ENCODE measurements around the gene KIR2DL4. TPM values are rescaled to one million over a fixed set of nuclear protein-coding genes. Genes with fewer than 3 reads are reported as not detected.
"Not testable (repeated sequence)": the region's sequence is repeated elsewhere in the genome, so short reads cannot be mapped to it uniquely, and the experiment has no call there.

KIR2DL4 gene
- total and polyA plus RNA-seq, 2 donors (not counting 3 experiments of a cell fraction or from before 2014, with no cell fraction given): not detected

GRCh38 chr19:54851353-54851752, 47.9 kb downstream of the KIR2DL4 start:
- intact Hi-C loops (cut with micrococcal nuclease) (no loop called here), dilution Hi-C loops (cut with MboI; ENCODE audit: extremely low pct_ligation_motif_present, low sequenced_read_pairs) (no loop called here)
- no peak overlapping the region for H3K4me2 ChIP-seq (ENCODE audit: insufficient read depth, low read length)
- no TSS peak for BruUV-seq (replicated peaks)
- H3K27ac ChIP-seq (ENCODE audit: insufficient read depth, low read depth, low read length): no peak overlapping the region
- H3K27me3 ChIP-seq (ENCODE audit: control insufficient read depth in 2 of 2, insufficient read depth in 2 of 2, low read length in 2 of 2): no peaks in the 10 kb centered on the region
- no peak overlapping the region for H3K4me3 ChIP-seq (replicated peaks in 1 of 3; ENCODE audit: insufficient read depth in 1 of 3, low read depth in 1 of 3, low read length in 3 of 3)
- no peaks in the 10 kb centered on the region for H3K9me1 ChIP-seq (replicated peaks; ENCODE audit: control insufficient read depth, extremely low read depth, insufficient read depth, low read length)
- CTCF ChIA-PET: no interaction called here
- TF ChIP-seq MYC (IDR thresholded peaks at IDR 0.05; ENCODE audit: low read depth, low read length): no peak
- TF ChIP-seq POLR2A (IDR thresholded peaks at IDR 0.05; ENCODE audit: low read depth, low read length): no peak
- no peak for TF ChIP-seq POLR2AphosphoS5 (IDR thresholded peaks at IDR 0.05; ENCODE audit: insufficient read depth, low read depth, low read length)
- TF ChIP-seq JUN (IDR thresholded peaks at IDR 0.05; ENCODE audit: borderline replicate concordance, insufficient read depth, insufficient read length, low read depth): no peak
- TF ChIP-seq EZH2 (IDR thresholded peaks at IDR 0.05; ENCODE audit: borderline replicate concordance, low read depth, low read length, severe bottlenecking): no peak
- no peak for TF ChIP-seq CTCF (IDR thresholded peaks at IDR 0.05; ENCODE audit: extremely low read depth in 1 of 2, insufficient read depth in 1 of 2, low read depth in 1 of 2, low read length in 2 of 2)
- no peak overlapping the region for H3K9ac ChIP-seq (replicated peaks; ENCODE audit: extremely low read depth, insufficient read depth, low read length)
- H3K79me2 ChIP-seq (ENCODE audit: control insufficient read depth, insufficient read depth, low read length): no peaks in the 10 kb centered on the region
- H4K20me1 ChIP-seq (replicated peaks; ENCODE audit: control insufficient read depth, extremely low read depth, insufficient read depth, low read length): no peaks in the 10 kb centered on the region
- no peaks in the 10 kb centered on the region for H3K4me1 ChIP-seq (ENCODE audit: control insufficient read depth, extremely low read depth, insufficient read depth, low read length)
- no peak overlapping the region for H2AFZ ChIP-seq (ENCODE audit: low read depth, low read length)
- no peak for DNase-seq (ENCODE audit: low read depth, low spot score)
- H3K36me3 ChIP-seq (ENCODE audit: control insufficient read depth in 2 of 2, extremely low read depth in 1 of 2, insufficient read depth in 2 of 2, low read length in 2 of 2): no peaks in the 10 kb centered on the region
- no peak for FAIRE-seq
- POLR2A ChIA-PET: no interaction called here
- H3K9me3 ChIP-seq (replicated peaks; ENCODE audit: control insufficient read depth, insufficient read depth, low read length): no peaks in the 10 kb centered on the region

GRCh38 chr19:54855241-54855640, 51.8 kb downstream of the KIR2DL4 start:
- H3K9me1 ChIP-seq (replicated peaks; ENCODE audit: control insufficient read depth, extremely low read depth, insufficient read depth, low read length); intact Hi-C loops (cut with micrococcal nuclease); H3K36me3 ChIP-seq (ENCODE audit: control insufficient read depth in 2 of 2, extremely low read depth in 1 of 2, insufficient read depth in 2 of 2, low read length in 2 of 2); H3K4me1 ChIP-seq (ENCODE audit: control insufficient read depth, extremely low read depth, insufficient read depth, low read length); H3K27ac ChIP-seq (ENCODE audit: insufficient read depth, low read depth, low read length); H2AFZ ChIP-seq (ENCODE audit: low read depth, low read length); H4K20me1 ChIP-seq (replicated peaks; ENCODE audit: control insufficient read depth, extremely low read depth, insufficient read depth, low read length); dilution Hi-C loops (cut with MboI; ENCODE audit: extremely low pct_ligation_motif_present, low sequenced_read_pairs); FAIRE-seq; POLR2A ChIA-PET; DNase-seq (ENCODE audit: low read depth, low spot score); H3K9ac ChIP-seq (replicated peaks; ENCODE audit: extremely low read depth, insufficient read depth, low read length); H3K27me3 ChIP-seq (ENCODE audit: control insufficient read depth in 2 of 2, insufficient read depth in 2 of 2, low read length in 2 of 2); H3K4me3 ChIP-seq (replicated peaks in 1 of 3; ENCODE audit: insufficient read depth in 1 of 3, low read depth in 1 of 3, low read length in 3 of 3); H3K9me3 ChIP-seq (replicated peaks; ENCODE audit: control insufficient read depth, insufficient read depth, low read length); BruUV-seq (replicated peaks); H3K4me2 ChIP-seq (ENCODE audit: insufficient read depth, low read length); H3K79me2 ChIP-seq (ENCODE audit: control insufficient read depth, insufficient read depth, low read length); CTCF ChIA-PET: not testable (repeated sequence)

GRCh38 chr19:54858476-54858875, 55.1 kb downstream of the KIR2DL4 start:
- H2AFZ ChIP-seq (ENCODE audit: low read depth, low read length); H3K27ac ChIP-seq (ENCODE audit: insufficient read depth, low read depth, low read length); FAIRE-seq; POLR2A ChIA-PET; H3K4me3 ChIP-seq (replicated peaks in 1 of 3; ENCODE audit: insufficient read depth in 1 of 3, low read depth in 1 of 3, low read length in 3 of 3); H3K4me1 ChIP-seq (ENCODE audit: control insufficient read depth, extremely low read depth, insufficient read depth, low read length); H3K9me3 ChIP-seq (replicated peaks; ENCODE audit: control insufficient read depth, insufficient read depth, low read length); dilution Hi-C loops (cut with MboI; ENCODE audit: extremely low pct_ligation_motif_present, low sequenced_read_pairs); H4K20me1 ChIP-seq (replicated peaks; ENCODE audit: control insufficient read depth, extremely low read depth, insufficient read depth, low read length); H3K27me3 ChIP-seq (ENCODE audit: control insufficient read depth in 2 of 2, insufficient read depth in 2 of 2, low read length in 2 of 2); DNase-seq (ENCODE audit: low read depth, low spot score); H3K36me3 ChIP-seq (ENCODE audit: control insufficient read depth in 2 of 2, extremely low read depth in 1 of 2, insufficient read depth in 2 of 2, low read length in 2 of 2); H3K9ac ChIP-seq (replicated peaks; ENCODE audit: extremely low read depth, insufficient read depth, low read length); H3K79me2 ChIP-seq (ENCODE audit: control insufficient read depth, insufficient read depth, low read length); H3K9me1 ChIP-seq (replicated peaks; ENCODE audit: control insufficient read depth, extremely low read depth, insufficient read depth, low read length); H3K4me2 ChIP-seq (ENCODE audit: insufficient read depth, low read length); CTCF ChIA-PET; intact Hi-C loops (cut with micrococcal nuclease); BruUV-seq (replicated peaks): not testable (repeated sequence)

Data from endothelial cell of umbilical vein (primary cell).